ENCODE results near the gene TOP3A. TPM values are rescaled to one million over a fixed set of nuclear protein-coding genes. Genes with fewer than 3 reads are reported as not detected.

Gene TOP3A
- total and polyA plus RNA-seq, 2 of the 13 experiments (the other 11 are each of a cell fraction or from before 2014, with no cell fraction given): 16.9 to 36.8 TPM

DNA sequence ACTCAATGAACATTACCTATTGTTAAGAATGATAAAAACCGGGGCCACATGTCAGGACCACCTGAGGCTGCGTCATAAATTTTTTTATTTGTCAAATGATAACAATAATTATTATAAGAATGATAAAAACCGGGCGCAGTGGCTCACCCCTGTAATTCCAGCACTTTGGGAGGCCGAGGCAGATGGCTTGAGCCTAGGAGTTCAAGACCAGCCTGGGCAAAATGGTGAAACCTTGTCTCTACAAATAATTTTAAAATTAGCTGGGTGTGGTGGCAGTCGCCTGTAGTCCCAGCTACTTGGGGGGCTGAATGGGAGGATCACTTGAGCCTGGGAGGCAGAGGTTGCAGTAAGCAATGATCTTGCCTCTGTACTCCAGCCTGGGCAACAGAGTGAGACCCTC, 49.4 kb upstream of the TOP3A start:
- Histone ChIP-seq H3K9me3 (ENCODE audit: low read length) (no peaks in the 10 kb centered on the region), H3K9ac (ENCODE audit: insufficient read depth, low read depth, low read length) (no peak overlapping the region), H3K27me3 (ENCODE audit: control insufficient read depth in 1 of 2, insufficient read depth in 2 of 2, low read length in 2 of 2) (no peaks in the 10 kb centered on the region; a peak in 1 of 5 replicates), H3K36me3 (replicated peaks in 1 of 2; ENCODE audit: control insufficient read depth in 1 of 2, insufficient read depth in 2 of 2, low read length in 2 of 2) (no peaks in the 10 kb centered on the region), H3K4me1 (ENCODE audit: insufficient read depth, low read length) (peaks cover 20% of the 10 kb centered on the region), H3K79me2 (ENCODE audit: insufficient read depth, low read length) (peaks cover 13% of the 10 kb centered on the region), H3K4me2 (ENCODE audit: low read depth, low read length) (no peak overlapping the region), H3K27ac (ENCODE audit: extremely low read length, insufficient read depth, low read length) (no peak overlapping the region), H3K4me3 (replicated peaks in 1 of 3; ENCODE audit: insufficient read depth in 1 of 3, low read depth in 2 of 3, low read length in 3 of 3) (no peak overlapping the region), H2AFZ (ENCODE audit: low read length) (no peak overlapping the region), H4K20me1 (ENCODE audit: insufficient read depth, low read length) (no peaks in the 10 kb centered on the region)
- TF ChIP-seq IRX3 (CRISPR knock-in tag; IDR thresholded peaks at IDR 0.05; ENCODE audit: borderline replicate concordance, low read depth): no peak
- TF ChIP-seq, protein P1, sequence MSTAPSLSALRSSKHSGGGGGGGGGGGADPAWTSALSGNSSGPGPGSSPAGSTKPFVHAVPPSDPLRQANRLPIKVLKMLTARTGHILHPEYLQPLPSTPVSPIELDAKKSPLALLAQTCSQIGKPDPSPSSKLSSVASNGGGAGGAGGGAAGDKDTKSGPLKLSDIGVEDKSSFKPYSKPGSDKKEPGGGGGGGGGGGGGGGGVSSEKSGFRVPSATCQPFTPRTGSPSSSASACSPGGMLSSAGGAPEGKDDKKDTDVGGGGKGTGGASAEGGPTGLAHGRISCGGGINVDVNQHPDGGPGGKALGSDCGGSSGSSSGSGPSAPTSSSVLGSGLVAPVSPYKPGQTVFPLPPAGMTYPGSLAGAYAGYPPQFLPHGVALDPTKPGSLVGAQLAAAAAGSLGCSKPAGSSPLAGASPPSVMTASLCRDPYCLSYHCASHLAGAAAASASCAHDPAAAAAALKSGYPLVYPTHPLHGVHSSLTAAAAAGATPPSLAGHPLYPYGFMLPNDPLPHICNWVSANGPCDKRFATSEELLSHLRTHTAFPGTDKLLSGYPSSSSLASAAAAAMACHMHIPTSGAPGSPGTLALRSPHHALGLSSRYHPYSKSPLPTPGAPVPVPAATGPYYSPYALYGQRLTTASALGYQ (CRISPR knock-in tag; IDR thresholded peaks at IDR 0.05): no peak
- no peak for TF ChIP-seq ZKSCAN1 (IDR thresholded peaks at IDR 0.05; ENCODE audit: low read length)
- no peak for TF ChIP-seq WIZ (CRISPR knock-in tag; IDR thresholded peaks at IDR 0.05)
- no peak for TF ChIP-seq HMG20B (CRISPR knock-in tag; conservative IDR thresholded peaks at IDR 0.05)
- no peak for TF ChIP-seq TOPORS (CRISPR knock-in tag; IDR thresholded peaks at IDR 0.05)
- no peak for TF ChIP-seq ZNF292 (CRISPR knock-in tag; IDR thresholded peaks at IDR 0.05; ENCODE audit: borderline replicate concordance, low read depth)
- no peak for TF ChIP-seq ISX (CRISPR knock-in tag; conservative IDR thresholded peaks at IDR 0.05)
- no peak for TF ChIP-seq MTA1 (CRISPR knock-in tag; IDR thresholded peaks at IDR 0.05; ENCODE audit: borderline replicate concordance)
- TF ChIP-seq JDP2 (CRISPR knock-in tag; IDR thresholded peaks at IDR 0.05; ENCODE audit: borderline replicate concordance): no peak
- TF ChIP-seq, protein P2, sequence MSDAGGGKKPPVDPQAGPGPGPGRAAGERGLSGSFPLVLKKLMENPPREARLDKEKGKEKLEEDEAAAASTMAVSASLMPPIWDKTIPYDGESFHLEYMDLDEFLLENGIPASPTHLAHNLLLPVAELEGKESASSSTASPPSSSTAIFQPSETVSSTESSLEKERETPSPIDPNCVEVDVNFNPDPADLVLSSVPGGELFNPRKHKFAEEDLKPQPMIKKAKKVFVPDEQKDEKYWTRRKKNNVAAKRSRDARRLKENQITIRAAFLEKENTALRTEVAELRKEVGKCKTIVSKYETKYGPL (CRISPR knock-in tag; IDR thresholded peaks at IDR 0.05): no peak
- TF ChIP-seq ZNF205 (CRISPR knock-in tag; IDR thresholded peaks at IDR 0.05): no peak
- no peak for TF ChIP-seq RFX1 (IDR thresholded peaks at IDR 0.05)
- TF ChIP-seq, protein P3, sequence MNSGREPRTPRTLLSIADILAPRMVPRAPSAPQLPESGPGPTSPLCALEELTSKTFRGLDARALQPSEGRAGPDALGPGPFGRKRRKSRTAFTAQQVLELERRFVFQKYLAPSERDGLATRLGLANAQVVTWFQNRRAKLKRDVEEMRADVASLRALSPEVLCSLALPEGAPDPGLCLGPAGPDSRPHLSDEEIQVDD (CRISPR knock-in tag; IDR thresholded peaks at IDR 0.05; ENCODE audit: borderline replicate concordance): no peak
- TF ChIP-seq, protein P4, sequence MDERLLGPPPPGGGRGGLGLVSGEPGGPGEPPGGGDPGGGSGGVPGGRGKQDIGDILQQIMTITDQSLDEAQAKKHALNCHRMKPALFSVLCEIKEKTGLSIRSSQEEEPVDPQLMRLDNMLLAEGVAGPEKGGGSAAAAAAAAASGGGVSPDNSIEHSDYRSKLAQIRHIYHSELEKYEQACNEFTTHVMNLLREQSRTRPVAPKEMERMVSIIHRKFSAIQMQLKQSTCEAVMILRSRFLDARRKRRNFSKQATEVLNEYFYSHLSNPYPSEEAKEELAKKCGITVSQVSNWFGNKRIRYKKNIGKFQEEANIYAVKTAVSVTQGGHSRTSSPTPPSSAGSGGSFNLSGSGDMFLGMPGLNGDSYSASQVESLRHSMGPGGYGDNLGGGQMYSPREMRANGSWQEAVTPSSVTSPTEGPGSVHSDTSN (CRISPR knock-in tag; IDR thresholded peaks at IDR 0.05): no peak
- no peak for TF ChIP-seq ZNF3 (CRISPR knock-in tag; IDR thresholded peaks at IDR 0.05)
- TF ChIP-seq HNRNPK (IDR thresholded peaks at IDR 0.05; ENCODE audit: low read depth, low read length, poor library complexity, severe bottlenecking): no peak
- TF ChIP-seq RARG (CRISPR knock-in tag; IDR thresholded peaks at IDR 0.05; ENCODE audit: low read depth): no peak
- no peak for TF ChIP-seq CBX5 (CRISPR knock-in tag; IDR thresholded peaks at IDR 0.05; ENCODE audit: borderline replicate concordance)
- FAIRE-seq (no peak), DNase-seq (ENCODE audit: low spot score) (no peak), ATAC-seq (no peak)
- ChIA-PET CTCF (ENCODE audit: low intra/inter-chr PET ratio, low total read pairs) (no interaction called here), POLR2A (interaction anchor here (2.0 to 2.1 kb wide), 2 partner anchors 140 to 181 kb away, joined by 7 to 9 read pairs; partner anchors contain the start of gene ALKBH5)
- intact Hi-C loops (cut with micrococcal nuclease; ENCODE audit: unreplicated experiment) (loop anchor here (10.0 kb wide), 1 partner anchor 49 kb away; the partner anchor contains the start of genes SMCR8 and TOP3A), in situ Hi-C loops (cut with HindIII; ENCODE audit: extremely low pct_ligation_motif_present, low pct_unique_long_range_greater_than_20kb) (no loop called here)
- no TSS peak for BruUV-seq (replicated peaks)
- 92% methylated on average over 6 of the region's 6 CpGs for WGBS (ENCODE audit: low lambda C conversion rate)

All from HepG2 (cell line).